ENCODE data around the gene ANKLE2. TPM values are rescaled to one million over a fixed set of nuclear protein-coding genes. Genes with fewer than 3 reads are reported as not detected.

ANKLE2 gene
- polyA plus RNA-seq, 1 donor (not counting 4 experiments of a cell fraction or from before 2014, with no cell fraction given) = 109 TPM

DNA sequence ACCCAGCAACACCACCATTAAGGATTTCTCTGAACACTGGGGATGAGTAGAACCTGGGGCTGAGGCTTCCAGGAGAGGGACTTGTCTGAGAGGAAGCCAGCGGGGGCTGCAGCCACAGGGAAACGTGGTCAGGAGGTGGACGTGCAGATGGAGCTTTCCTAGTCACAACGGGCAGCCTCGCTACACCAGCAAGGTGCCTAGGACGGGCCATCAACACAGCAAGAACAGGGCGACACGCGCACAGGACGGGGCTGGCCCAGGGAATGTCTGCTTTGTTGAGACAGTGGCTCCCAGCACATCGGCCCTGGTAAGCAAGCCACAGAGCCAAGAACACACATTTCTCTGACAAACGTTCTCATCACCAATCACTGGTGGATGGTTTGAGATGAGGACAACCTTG is 25.3 kb downstream of the ANKLE2 start:
- peaks cover 57 to 58% of the 10 kb centered on the region in 2 experiments for H3K36me3 ChIP-seq (ENCODE audit: control insufficient read depth in 2 of 2, extremely low read depth in 1 of 2, insufficient read depth in 2 of 2, low read length in 2 of 2)
- H3K27me3 ChIP-seq (ENCODE audit: control insufficient read depth, extremely low read depth, insufficient read depth, low read length) = no peaks in the 10 kb centered on the region
- H3K4me1 ChIP-seq (ENCODE audit: control insufficient read depth, extremely low read depth, insufficient read depth, low read length) = no peaks in the 10 kb centered on the region
- FAIRE-seq (no peak), DNase-seq (ENCODE audit: low read depth, low spot score) (no peak)
- H3K9ac ChIP-seq (ENCODE audit: control insufficient read depth, extremely low read depth, insufficient read depth, low read length) = no peak overlapping the region
- H3K4me2 ChIP-seq (ENCODE audit: control insufficient read depth, extremely low read depth, insufficient read depth, low read depth, low read length) = no peak overlapping the region
- TF ChIP-seq, protein P1, sequence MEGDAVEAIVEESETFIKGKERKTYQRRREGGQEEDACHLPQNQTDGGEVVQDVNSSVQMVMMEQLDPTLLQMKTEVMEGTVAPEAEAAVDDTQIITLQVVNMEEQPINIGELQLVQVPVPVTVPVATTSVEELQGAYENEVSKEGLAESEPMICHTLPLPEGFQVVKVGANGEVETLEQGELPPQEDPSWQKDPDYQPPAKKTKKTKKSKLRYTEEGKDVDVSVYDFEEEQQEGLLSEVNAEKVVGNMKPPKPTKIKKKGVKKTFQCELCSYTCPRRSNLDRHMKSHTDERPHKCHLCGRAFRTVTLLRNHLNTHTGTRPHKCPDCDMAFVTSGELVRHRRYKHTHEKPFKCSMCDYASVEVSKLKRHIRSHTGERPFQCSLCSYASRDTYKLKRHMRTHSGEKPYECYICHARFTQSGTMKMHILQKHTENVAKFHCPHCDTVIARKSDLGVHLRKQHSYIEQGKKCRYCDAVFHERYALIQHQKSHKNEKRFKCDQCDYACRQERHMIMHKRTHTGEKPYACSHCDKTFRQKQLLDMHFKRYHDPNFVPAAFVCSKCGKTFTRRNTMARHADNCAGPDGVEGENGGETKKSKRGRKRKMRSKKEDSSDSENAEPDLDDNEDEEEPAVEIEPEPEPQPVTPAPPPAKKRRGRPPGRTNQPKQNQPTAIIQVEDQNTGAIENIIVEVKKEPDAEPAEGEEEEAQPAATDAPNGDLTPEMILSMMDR (optimal IDR thresholded peaks at IDR 0.05 in 1 of 3, IDR thresholded peaks at IDR 0.05 in 1 of 3, conservative IDR thresholded peaks at IDR 0.05 in 1 of 3; ENCODE audit: extremely low read depth in 1 of 3, insufficient read depth in 2 of 3, low read length in 3 of 3) = no peak
- TF ChIP-seq EZH2 (IDR thresholded peaks at IDR 0.05; ENCODE audit: low read length) = no peak
- H3K4me3 ChIP-seq (ENCODE audit: control insufficient read depth in 2 of 3, extremely low read depth in 1 of 3, insufficient read depth in 2 of 3, low read depth in 1 of 3, low read length in 3 of 3) = no peak overlapping the region
- peaks cover 36% of the 10 kb centered on the region for H3K79me2 ChIP-seq (ENCODE audit: control insufficient read depth, insufficient read depth, low read length)
- no peak overlapping the region for H3K27ac ChIP-seq (ENCODE audit: control insufficient read depth, insufficient read depth, low read length)
- H3K9me3 ChIP-seq (ENCODE audit: control insufficient read depth, low read depth, low read length) = no peaks in the 10 kb centered on the region
- no peaks in the 10 kb centered on the region for H3K9me1 ChIP-seq (ENCODE audit: control insufficient read depth, extremely low read depth, insufficient read depth, low read length)
- H4K20me1 ChIP-seq (ENCODE audit: control insufficient read depth, extremely low read depth, insufficient read depth, low read length) = peaks cover 21% of the 10 kb centered on the region
- H2AFZ ChIP-seq (ENCODE audit: control insufficient read depth, low read length) = no peak overlapping the region
- dilution Hi-C loops (cut with MboI; ENCODE audit: extremely low pct_ligation_motif_present, low sequenced_read_pairs) = no loop called here

DNA sequence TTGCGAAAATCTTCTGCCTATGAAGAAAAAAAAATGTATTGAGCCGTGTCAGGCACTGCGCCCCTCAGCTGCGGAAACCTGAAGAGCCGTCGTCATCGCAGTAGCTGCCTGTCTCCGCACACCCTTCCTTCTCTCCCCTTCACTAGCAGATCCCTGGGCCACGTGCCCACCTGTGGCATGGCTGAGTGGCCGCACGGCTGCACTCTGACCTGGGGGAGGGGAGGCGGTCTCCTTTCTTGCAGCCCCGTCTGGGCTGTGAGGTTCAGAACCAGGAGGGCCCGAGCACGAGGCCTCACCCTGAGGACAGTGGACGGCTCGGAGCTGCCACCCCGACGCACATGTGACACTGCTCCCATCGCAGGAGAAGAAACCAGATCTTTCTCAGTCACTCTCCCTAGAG is 26.1 kb downstream of the ANKLE2 start:
- no peak overlapping the region for H3K4me2 ChIP-seq (ENCODE audit: control insufficient read depth, extremely low read depth, insufficient read depth, low read depth, low read length)
- peaks cover 54 to 56% of the 10 kb centered on the region in 2 experiments for H3K36me3 ChIP-seq (ENCODE audit: control insufficient read depth in 2 of 2, extremely low read depth in 1 of 2, insufficient read depth in 2 of 2, low read length in 2 of 2)
- no peak overlapping the region for H2AFZ ChIP-seq (ENCODE audit: control insufficient read depth, low read length)
- H3K9me3 ChIP-seq (ENCODE audit: control insufficient read depth, low read depth, low read length) = no peaks in the 10 kb centered on the region
- H3K9ac ChIP-seq (ENCODE audit: control insufficient read depth, extremely low read depth, insufficient read depth, low read length) = no peak overlapping the region
- no peak for DNase-seq (ENCODE audit: low read depth, low spot score)
- H3K27me3 ChIP-seq (ENCODE audit: control insufficient read depth, extremely low read depth, insufficient read depth, low read length) = no peaks in the 10 kb centered on the region
- H3K4me1 ChIP-seq (ENCODE audit: control insufficient read depth, extremely low read depth, insufficient read depth, low read length) = no peaks in the 10 kb centered on the region
- H3K9me1 ChIP-seq (ENCODE audit: control insufficient read depth, extremely low read depth, insufficient read depth, low read length) = no peaks in the 10 kb centered on the region
- H3K27ac ChIP-seq (ENCODE audit: control insufficient read depth, insufficient read depth, low read length) = no peak overlapping the region
- peaks cover 29% of the 10 kb centered on the region for H3K79me2 ChIP-seq (ENCODE audit: control insufficient read depth, insufficient read depth, low read length)
- TF ChIP-seq, protein P1 (optimal IDR thresholded peaks at IDR 0.05 in 1 of 3, IDR thresholded peaks at IDR 0.05 in 1 of 3, conservative IDR thresholded peaks at IDR 0.05 in 1 of 3; ENCODE audit: extremely low read depth in 1 of 3, insufficient read depth in 2 of 3, low read length in 3 of 3) = no peak
- TF ChIP-seq EZH2 (IDR thresholded peaks at IDR 0.05; ENCODE audit: low read length) = no peak
- H3K4me3 ChIP-seq (ENCODE audit: control insufficient read depth in 2 of 3, extremely low read depth in 1 of 3, insufficient read depth in 2 of 3, low read depth in 1 of 3, low read length in 3 of 3) = no peak overlapping the region
- peaks cover 14% of the 10 kb centered on the region for H4K20me1 ChIP-seq (ENCODE audit: control insufficient read depth, extremely low read depth, insufficient read depth, low read length)
- dilution Hi-C loops (cut with MboI; ENCODE audit: extremely low pct_ligation_motif_present, low sequenced_read_pairs) = no loop called here
- FAIRE-seq = no peak

Data from keratinocyte (primary cell).